Measurements from ENCODE around the gene IL18BP. TPM values are rescaled to one million over a fixed set of nuclear protein-coding genes. Genes with fewer than 3 reads are reported as not detected.
A peak's percentile ranks its signal among the peaks of the same experiment; 100 is the strongest.

Gene IL18BP
- polyA plus RNA-seq, 10 donors = 4.3 to 11.5 (median 6.9) TPM

DNA sequence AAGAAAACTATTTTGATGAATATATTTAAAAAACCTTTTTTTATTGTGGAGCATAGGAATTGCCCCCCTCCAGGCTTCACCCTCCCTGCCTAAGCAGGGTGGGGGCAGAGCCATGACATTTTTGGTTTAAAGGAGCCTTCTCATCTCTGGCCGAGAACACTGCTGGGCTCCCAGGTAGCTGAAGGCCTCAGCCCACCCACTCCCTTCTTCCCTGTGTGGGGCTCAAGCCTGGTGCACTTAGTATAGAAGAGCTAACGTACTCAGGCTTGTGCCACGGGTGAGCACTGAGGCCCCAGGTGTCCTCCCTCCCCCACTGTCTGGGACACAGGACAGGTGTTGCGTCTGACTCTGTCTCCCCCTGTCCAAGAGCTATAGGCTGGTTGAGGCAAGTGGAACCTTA is 2.2 kb upstream of the IL18BP start:
- DNase-seq = no peak

DNA sequence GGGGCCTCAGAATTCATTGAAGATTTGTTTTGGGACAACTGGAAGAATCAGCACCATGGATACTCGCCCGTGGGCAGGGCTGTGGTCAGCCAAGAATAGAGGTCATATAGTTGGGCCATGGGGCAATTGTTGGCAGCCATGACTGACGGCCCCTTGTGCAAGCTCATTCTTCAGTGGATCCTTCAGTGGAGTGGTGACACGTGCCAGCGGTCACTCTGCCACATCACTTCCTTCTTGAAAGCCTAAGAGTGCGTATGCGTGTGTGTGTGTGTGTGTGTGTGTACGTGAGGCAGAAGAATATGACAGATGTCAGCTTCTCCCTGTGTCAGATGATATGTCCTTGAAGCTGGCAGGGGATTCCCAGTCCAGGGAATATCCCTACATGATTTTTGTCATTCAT is 1.8 kb upstream of the IL18BP start:
- no peak for DNase-seq

DNA sequence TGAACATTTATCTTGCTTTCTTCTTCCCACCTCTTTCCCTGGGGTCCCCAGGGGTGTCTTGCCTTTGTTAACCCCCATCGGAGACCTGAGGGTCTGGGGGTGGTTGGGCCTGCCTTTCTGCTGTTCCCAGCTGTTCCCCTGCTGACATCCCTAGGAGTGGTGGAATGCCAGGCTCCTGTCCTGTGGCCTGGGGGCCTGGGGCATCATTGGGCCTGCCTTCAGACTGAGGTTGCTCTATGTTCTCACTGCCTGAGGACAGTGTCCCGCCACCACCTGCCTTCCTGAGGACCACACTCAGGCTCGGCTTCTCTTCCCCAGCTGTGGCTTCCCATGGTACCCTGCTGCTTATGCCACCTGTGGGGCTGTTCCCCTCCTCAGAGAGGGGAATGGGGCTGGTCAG is 1.1 kb upstream of the IL18BP start:
- DNase-seq = no peak

DNA sequence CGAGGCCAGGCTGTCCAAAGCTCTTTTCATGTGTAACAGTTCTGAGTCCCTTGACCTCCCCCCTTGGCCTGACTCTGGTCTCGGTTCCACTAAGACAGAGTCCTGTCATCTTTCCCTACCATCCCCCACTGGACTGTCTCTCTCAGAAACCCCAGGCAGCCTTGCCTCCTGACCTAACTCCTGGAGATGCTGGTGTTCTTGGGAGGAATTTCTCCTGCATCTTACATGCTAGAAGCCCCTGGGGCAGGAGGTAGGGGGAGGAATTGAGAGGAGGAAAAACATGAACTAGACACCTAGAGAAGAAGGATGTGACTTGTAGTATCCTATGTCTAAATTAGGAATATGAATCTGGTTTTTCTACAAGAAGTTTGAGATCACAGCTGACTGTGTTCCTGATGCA is 648 bp upstream of the IL18BP start:
- DNase-seq = no peak

DNA sequence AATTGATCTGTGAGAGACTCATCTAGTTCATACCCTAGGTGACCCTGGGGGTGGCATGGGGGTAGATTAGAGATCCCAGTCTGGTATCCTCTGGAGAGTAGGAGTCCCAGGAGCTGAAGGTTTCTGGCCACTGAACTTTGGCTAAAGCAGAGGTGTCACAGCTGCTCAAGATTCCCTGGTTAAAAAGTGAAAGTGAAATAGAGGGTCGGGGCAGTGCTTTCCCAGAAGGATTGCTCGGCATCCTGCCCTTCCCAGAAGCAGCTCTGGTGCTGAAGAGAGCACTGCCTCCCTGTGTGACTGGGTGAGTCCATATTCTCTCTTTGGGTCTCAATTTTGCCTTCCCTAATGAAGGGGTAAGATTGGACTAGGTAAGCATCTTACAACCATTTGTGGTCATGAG is 653 bp downstream of the IL18BP start:
- DNase-seq = no peak

DNA sequence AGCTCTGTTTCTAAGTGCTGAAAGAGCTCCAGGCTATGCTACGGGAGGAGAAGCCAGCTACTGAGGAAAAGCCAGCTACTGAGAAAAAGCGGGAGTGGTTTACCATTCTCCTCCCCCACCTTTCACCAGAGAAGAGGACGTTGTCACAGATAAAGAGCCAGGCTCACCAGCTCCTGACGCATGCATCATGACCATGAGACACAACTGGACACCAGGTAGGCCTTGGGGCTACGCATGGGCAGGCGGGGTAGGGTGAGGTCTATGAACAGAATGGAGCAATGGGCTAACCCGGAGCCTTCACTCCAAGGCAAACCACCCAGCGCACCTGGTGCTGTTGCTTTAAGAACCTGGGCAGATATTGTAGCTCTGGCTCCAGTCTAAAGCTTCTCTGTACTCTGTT is 1.1 kb downstream of the IL18BP start:
- DNase-seq = no peak

DNA sequence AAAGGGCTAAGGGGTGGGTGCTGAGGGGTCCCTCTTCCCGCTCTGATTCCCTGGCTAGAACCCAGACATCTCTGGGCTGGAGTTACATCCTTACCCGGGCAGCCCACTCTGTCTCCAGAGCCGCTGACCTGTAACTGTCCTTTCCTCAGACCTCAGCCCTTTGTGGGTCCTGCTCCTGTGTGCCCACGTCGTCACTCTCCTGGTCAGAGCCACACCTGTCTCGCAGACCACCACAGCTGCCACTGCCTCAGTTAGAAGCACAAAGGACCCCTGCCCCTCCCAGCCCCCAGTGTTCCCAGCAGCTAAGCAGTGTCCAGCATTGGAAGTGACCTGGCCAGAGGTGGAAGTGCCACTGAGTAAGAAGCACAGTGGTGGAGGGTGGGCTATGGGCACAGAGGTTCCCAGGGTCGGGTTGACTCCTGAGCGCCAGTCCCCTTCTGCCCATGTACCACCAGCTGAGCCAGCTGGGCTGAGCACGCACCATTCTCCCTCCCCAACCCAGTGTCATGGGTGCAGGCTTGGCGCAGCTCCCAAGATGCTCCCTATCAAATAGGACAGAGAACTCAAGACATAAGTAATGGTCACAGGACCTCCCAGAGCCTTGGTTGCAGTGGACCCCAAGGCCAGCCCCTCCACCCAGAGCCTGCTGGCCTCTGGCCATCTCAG is 1.6 kb downstream of the IL18BP start:
- no peak for DNase-seq

DNA sequence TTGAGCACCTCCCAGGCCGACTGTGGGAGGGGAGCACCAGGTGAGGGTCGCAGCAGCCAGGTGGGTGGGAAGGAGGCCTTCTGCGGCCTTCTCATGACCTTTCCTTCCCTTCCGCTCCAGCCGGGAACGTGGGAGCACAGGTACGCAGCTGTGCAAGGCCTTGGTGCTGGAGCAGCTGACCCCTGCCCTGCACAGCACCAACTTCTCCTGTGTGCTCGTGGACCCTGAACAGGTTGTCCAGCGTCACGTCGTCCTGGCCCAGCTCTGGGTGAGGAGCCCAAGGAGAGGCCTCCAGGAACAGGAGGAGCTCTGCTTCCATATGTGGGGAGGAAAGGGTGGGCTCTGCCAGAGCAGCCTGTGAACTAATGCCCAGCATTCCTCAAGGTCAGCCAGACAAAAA is 2.6 kb downstream of the IL18BP start:
- no peak for DNase-seq

DNA sequence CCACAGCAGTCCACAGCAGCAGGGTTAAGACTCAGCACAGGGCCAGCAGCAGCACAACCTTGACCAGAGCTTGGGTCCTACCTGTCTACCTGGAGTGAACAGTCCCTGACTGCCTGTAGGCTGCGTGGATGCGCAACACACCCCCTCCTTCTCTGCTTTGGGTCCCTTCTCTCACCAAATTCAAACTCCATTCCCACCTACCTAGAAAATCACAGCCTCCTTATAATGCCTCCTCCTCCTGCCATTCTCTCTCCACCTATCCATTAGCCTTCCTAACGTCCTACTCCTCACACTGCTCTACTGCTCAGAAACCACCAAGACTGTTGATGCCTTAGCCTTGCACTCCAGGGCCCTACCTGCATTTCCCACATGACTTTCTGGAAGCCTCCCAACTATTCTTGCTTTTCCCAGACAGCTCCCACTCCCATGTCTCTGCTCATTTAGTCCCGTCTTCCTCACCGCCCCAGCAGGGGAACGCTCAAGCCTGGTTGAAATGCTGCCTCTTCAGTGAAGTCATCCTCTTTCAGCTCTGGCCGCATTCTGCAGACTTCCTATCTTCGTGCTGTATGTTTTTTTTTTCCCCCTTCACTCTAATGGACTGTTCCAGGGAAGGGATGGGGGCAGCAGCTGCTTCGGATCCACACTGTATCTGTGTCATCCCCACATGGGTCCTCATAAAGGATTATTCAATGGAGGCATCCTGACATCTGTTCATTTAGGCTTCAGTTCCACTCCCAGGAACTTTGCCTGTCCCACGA is 3.3 kb downstream of the IL18BP start:
- peak in 1 of 3 donors; percentile 78 for DNase-seq

DNA sequence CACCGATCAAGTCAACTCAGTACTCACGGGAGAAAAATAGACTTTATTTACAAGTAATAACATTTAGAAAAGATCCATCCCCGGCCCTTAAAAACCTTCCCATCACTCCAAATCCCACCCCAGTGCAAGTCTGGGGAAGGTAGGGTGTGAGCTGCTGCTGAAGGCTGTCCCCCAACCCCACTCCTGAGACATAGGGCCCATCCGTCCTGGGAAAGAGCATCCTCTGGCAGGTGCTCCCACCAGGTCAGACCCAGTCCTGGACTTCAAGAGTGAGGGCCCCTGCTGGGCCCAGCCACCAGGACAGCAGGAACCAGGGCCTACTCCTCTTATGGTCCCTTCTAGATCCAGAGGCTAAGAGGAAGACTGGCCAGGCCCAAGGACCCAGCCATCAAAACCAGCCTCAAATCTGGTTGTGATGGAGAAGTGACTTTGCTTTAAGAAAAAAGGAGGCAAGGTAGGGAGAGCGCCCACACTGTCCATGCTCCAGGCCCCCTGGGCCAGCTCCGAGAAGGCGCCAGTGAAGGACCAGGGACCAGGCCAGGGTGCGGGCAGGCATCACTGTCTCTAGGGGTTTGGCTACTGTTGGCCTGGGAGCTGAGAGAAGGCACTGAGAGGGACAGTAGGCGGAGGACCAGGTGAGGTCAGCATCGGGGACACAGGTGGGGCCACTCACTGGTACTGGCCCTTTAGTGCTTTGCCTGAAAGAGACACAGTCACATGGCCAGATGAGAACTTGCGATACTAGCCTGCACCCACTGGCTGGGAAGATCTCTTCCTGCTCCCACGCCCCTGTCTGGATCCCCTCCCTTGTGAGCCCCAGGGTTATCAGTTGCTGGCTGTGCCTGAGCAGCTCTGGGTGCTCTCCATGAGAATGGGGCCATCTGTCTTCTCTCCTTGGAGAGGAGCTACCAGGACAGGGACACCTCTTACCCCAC is 4.4 kb downstream of the IL18BP start:
- DNase-seq = no peak

DNA sequence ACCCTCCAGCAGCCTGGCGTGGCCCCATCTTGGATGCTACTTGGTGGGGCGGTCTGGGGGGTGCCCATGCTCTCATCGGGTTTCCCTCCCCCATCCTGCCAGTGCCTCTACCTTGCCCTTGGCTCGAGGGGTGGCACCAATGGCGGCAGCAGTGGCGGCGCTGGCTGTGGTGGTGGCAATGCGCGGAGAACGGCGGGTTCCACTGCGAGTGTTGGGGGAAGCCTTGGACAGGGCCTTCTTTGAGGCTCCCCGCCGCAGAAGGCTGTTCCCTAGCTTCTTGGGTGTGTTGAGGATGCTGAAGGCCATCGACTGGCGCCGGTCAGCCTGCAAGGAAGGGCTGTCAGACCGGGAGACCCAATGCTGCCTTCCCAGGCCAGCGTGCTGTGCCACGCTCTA is 5.1 kb downstream of the IL18BP start:
- no peak for DNase-seq

DNA sequence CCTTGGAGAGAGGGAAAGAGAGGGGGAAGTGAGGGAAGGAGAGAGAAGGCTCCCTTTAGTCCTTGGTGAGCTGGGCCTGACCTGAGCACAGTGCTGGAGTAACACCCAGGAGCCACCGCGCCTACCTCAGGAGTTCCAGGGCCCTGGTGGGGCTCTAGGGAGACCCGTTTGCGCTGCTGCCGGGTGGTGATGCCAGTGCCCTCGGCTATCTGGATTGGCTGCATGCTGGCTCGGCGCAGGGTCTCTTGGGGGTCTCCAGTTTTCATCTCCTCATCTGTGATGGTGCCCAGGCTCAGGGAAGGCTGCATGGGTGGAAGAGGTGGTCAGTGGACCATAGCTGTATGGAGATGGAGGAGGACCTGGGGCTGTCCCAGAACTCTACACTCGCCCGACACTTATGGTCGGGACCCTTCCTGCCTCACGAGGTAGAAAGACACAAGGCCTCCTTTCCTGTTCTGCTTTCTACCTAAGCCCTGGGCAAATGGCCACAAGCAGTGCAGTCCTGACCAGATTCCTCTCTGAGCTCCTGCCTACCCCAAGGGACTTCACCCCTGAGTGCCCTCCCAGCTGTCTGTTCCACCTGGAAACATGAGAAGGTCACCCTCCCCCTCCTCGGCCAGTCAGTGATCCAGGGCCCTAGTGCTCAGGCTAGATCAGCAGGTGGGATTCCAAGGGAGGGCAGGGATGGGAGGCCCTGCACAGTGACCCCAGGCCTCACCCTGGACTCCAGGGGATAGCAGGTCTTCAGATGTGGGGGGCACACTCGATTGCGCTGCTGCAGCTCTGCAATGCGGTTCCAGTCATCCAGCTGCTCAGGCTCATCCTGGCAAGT is 6.0 kb downstream of the IL18BP start:
- no peak for DNase-seq

DNA sequence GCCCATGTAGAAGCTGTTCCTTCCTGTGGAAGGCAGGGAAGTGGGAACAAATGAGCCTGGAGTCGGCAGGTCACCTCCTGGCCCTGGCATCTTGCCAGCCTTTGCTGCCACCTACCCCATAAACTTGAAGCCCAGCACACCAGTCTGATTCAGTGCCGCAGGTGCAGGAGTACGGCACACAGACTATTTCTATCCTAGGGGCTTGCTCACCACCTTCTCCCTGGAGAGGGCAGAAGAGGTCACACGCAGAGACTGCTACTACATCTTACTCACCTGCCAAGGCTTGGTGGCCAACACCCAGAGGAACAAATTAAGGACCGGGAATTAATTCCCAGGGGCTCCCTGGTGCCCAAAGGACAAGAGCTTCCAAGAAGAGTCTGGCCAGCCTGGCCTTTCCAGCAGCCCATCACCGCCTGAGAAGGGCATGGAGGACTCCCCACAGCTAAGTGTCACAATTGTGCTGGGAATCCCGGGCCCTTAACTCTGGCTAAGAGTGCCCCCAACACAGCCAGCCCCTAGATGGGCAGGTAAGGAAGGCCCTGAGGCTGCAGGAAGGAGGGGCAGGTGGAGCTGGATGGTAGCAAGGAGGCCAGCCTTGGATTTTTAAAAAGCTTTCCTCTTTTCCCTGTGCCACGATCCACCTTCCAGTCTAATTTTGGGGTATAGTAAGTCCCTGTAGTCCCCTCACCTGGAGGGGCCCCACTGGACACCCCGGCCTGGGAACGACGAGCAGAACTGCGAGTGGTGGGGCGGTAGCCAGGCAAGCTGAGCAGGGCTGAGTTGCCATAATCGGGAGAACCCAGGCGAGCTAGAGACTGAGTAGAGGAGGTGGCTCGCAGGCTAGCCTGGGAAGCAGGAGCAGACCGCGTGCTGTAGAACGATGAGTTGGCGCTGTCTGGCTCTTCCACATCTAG is 6.9 kb downstream of the IL18BP start:
- DNase-seq = no peak

DNA sequence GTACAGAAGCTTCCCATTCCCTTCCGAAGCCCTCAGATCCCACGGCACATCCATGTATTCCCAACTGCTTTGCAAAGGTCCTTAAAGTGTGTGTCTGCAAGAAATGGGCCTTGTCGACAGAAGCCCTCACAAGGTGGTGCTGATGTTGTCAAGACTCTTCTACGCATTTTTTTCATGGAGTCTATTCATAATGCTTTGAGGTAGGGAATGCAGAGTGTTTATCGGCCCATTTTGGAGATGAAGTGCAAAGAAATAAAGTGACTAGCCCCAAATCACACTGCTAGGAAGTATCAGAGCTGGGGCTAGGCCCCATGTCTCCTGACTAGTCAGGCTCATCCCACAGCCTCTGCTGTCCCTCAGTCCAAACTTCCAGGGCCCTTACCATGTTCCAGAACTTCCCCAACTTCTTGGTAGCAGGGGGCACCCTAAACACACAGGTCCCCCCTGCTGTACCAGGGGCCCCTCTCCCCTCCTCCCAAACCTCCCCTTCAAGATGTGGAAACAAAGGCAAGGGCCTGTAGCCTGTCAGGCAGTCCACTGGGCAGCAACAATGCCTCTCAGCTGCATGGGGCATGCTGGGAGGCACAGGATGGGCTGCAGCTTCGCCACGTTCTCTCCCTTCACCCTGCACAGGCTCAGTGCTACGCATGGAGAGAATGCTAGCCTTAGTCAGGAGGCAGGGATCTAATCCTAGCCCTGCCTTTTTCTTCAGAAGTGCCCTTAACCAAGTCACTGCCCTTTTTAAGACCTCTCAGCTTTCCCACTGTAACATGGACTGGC is 7.8 kb downstream of the IL18BP start:
- no peak for DNase-seq

DNA sequence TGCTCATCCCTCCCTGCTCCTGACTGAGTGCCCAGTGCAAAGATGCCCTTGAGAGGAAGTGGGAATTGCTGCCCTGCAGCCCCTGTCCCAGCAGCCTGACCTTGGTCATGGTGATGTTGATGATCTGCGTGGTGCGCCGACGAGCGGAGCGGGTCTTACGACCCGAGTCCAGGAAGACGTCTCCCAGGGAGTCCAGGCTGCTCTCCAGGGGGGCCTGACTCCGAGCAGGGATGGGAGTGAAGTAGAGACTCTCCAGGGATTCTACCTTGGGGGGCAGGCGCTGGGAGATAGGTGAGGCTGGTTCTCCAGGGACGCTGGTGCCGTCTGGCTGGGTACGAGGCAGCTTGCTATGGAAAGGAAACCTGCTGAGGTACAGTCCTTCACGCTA is 8.4 kb downstream of the IL18BP start:
- DNase-seq = no peak

DNA sequence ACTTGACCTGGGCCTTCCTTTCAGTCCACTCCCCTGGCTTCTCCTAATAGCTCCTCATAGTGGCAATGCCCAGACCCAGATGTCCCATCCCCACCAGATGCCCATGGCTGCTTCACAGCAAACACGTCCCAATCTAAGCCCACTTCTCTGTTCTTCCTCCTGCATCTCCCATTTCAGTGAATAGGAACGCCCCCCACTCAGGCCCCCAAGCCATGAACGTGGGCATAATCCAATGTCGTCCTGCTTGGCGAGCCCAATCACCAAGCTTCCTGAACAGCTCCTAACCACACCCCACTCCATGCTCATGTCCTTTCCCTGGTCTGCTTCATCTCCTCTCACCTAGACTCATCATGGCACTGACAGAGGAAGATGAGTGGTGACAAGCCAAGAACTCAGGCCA is 8.9 kb downstream of the IL18BP start:
- DNase-seq = no peak

DNA sequence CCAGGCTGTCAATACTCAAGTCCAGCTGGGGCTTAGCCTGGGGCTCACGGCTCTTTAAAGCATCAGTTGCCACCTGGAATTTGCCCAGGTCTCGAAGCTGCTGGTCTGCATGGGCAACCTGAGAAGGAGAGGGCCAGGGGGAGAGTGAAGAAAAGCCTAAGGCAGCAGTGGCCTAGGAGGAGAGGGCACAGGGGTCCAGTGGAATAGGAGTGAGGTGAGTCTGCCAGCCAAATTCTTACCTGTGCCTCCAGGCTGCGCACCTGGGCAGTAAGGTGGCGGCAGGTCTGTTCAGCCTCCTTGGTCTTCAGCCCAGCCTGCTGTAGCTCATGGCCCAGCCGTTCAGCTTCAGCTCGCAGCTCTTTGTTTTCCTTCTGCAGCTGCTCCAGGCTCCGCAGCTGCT is 10.0 kb downstream of the IL18BP start:
- no peak for DNase-seq

DNA sequence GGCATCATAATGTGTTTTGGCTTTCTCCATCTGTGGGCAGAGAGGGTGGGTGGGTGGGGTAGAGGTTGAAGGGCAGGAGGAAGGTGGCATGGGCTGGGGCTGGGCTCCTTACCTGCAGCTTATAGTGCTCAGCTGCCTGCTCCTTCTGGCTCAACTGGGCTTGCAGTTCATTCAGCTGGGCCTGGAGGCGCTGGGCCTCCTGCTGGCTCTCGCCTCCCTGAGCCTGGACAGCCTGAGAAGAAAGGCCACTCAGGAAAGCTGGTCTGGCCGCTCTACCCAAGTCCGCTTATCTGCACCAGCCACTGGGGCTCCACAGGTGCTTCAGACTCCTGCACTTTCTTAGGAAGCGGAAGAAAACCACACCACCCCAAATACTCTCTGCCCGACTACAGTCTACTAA is 10.4 kb downstream of the IL18BP start:
- no peak for DNase-seq

DNA sequence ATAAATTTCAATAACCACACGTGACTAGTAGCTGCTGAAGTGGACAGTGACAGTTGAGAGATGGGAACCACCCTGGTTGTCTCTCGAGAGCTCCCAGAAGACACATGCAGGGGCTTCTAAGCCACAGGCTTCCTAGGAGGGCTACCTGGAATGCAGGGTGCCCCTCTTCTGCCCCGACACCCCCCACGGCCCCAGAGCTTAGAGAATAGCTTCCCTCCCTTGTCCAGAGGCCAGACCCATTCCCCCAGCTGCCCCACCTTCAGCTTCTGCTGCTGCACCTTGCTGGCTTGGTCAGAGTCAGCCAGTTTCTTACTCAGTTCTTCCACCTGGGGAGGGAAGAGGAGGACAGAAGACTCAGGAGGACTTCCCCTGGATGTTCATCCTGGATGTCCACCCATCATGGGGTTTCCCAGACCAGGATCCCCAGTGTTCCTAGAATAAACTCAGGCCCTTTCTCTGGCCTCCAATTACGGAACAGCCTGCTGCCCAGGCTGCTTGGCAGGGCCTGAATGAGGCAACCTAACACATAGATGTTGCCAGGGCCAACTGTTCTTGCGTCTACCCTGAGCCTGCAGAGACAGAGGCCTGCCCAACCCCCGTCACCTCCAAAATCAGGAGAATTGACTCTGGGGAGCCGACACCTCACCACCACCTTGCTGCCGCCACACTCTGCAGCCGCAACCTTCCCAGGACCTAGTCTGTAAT is 12.0 kb downstream of the IL18BP start:
- DNase-seq = no peak

All from muscle of back (tissue), 11 donors.